Stimulated activated CD4-positive, alpha-beta T cell treated with anti-CD3 and anti-CD28 coated beads, TNF-alpha, amount 100 ng/mL, for 48 hours (primary cell): ENCODE measurements around the gene SLC18B1.

Experiments used
- DNase-seq, 3 donors: peaks; one replicate each; pipeline ENCODE4 v3.0.0-alpha.2; 2020; ENCODE audit warnings: low read depth in 3 of 3

Gene SLC18B1

GRCh38 chr6:132797951-132798868 is at the start of gene SLC18B1:
Gene SLC18B1 (minus strand): TSS chr6:132798637. CDS start chr6:132798456, 181 bp downstream.
- DNase-seq: no peak

- no peak for DNase-seq
Measured at GRCh38 chr6:132843316-132844035, 45.0 kb upstream of the SLC18B1 start.

- no peak for DNase-seq
Measured at GRCh38 chr6:132841966-132842365, 43.5 kb upstream of the SLC18B1 start.

- no peak for DNase-seq
Measured at GRCh38 chr6:132832891-132833290, 34.5 kb upstream of the SLC18B1 start.

GRCh38 chr6:132830334-132830751 is 31.9 kb upstream of the SLC18B1 start:
- DNase-seq: no peak

GRCh38 chr6:132820629-132821381 is 22.4 kb upstream of the SLC18B1 start:
- DNase-seq: no peak

- DNase-seq: no peak
Measured at GRCh38 chr6:132819405-132820161, 21.1 kb upstream of the SLC18B1 start.

GRCh38 chr6:132818404-132819359 is 20.2 kb upstream of the SLC18B1 start:
- no peak for DNase-seq

- no peak for DNase-seq
Measured at GRCh38 chr6:132817554-132818403, 19.3 kb upstream of the SLC18B1 start.

- DNase-seq: no peak
Measured at GRCh38 chr6:132816660-132817059, 18.2 kb upstream of the SLC18B1 start.

- no peak for DNase-seq
Measured at GRCh38 chr6:132814716-132815570, 16.5 kb upstream of the SLC18B1 start.

GRCh38 chr6:132813173-132813856 is 14.9 kb upstream of the SLC18B1 start:
- no peak for DNase-seq

- no peak for DNase-seq
Measured at GRCh38 chr6:132812756-132813172, 14.3 kb upstream of the SLC18B1 start.

- DNase-seq: no peak
Measured at GRCh38 chr6:132812255-132812732, 13.9 kb upstream of the SLC18B1 start.

GRCh38 chr6:132811276-132811675 is 12.8 kb upstream of the SLC18B1 start:
- DNase-seq: no peak

GRCh38 chr6:132805548-132805947 is 7.1 kb upstream of the SLC18B1 start:
- DNase-seq: no peak

GRCh38 chr6:132804251-132804650 is 5.8 kb upstream of the SLC18B1 start:
- no peak for DNase-seq
